ENCODE results near the gene EPB41. TPM values are rescaled to one million over a fixed set of nuclear protein-coding genes. Genes with fewer than 3 reads are reported as not detected.
"Not testable (repeated sequence)": the region's sequence is repeated elsewhere in the genome, so short reads cannot be mapped to it uniquely, and the experiment has no call there.

Gene EPB41
- total RNA-seq, 4 donors from 2014 or later: 16.7 to 30.8 (median 21.7) TPM

- TF ChIP-seq POLR2AphosphoS5 (IDR thresholded peaks at IDR 0.05) (no peak), EP300 (IDR thresholded peaks at IDR 0.05) (no peak), POLR2A (IDR thresholded peaks at IDR 0.05) (no peak)
- TF ChIP-seq, protein P1, sequence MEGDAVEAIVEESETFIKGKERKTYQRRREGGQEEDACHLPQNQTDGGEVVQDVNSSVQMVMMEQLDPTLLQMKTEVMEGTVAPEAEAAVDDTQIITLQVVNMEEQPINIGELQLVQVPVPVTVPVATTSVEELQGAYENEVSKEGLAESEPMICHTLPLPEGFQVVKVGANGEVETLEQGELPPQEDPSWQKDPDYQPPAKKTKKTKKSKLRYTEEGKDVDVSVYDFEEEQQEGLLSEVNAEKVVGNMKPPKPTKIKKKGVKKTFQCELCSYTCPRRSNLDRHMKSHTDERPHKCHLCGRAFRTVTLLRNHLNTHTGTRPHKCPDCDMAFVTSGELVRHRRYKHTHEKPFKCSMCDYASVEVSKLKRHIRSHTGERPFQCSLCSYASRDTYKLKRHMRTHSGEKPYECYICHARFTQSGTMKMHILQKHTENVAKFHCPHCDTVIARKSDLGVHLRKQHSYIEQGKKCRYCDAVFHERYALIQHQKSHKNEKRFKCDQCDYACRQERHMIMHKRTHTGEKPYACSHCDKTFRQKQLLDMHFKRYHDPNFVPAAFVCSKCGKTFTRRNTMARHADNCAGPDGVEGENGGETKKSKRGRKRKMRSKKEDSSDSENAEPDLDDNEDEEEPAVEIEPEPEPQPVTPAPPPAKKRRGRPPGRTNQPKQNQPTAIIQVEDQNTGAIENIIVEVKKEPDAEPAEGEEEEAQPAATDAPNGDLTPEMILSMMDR (IDR thresholded peaks at IDR 0.05): no peak
- Histone ChIP-seq H3K27me3 (no peaks in the 10 kb centered on the region), H3K36me3 (peaks cover 0 to 4% of the 10 kb centered on the region in 2 donors), H3K27ac (no peak overlapping the region), H3K9me3 (no peaks in the 10 kb centered on the region), H3K4me1 (peaks cover 0 to 22% (median 4%) of the 10 kb centered on the region in 3 donors), H3K4me3 (no peak overlapping the region)
- 100% methylated on average over 3 of the region's 4 CpGs; no CpG with 5 or more reads in 1 of the 2 donors for WGBS, 2 donors (ENCODE audit: low coverage in 1 of 2)
- ATAC-seq: no peak
Observed at GRCh38 chr1:29056256-29056655, 141.9 kb downstream of the EPB41 start.

DNA sequence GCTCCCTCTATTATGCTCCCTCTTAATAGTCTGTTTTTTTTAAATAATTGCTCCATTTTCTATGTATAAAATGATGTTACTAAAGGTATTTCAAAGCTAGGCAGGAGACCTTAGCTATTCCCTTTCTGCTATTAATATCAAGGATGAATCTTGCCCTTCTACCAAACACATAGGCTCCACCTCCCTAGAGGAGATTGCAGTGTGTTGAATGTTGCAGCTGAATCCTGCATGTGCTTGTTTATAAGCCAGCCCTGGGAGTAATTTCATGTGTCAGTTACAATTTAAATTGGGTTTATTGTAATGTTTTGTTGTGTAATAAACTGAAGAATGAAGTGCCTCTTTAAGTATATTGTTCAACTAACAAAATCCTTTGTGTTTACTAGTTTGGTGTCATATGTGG is 143.3 kb downstream of the EPB41 start:
- TF ChIP-seq POLR2A (IDR thresholded peaks at IDR 0.05) (no peak), EP300 (IDR thresholded peaks at IDR 0.05) (no peak), POLR2AphosphoS5 (IDR thresholded peaks at IDR 0.05) (no peak)
- TF ChIP-seq, protein P1 (IDR thresholded peaks at IDR 0.05): no peak
- peaks cover 0 to 9% (median 2%) of the 10 kb centered on the region in 3 donors for H3K4me1 ChIP-seq
- no peaks in the 10 kb centered on the region for H3K9me3 ChIP-seq
- no peak for ATAC-seq
- peaks cover 0 to 4% of the 10 kb centered on the region in 2 donors for H3K36me3 ChIP-seq
- H3K27me3 ChIP-seq: no peaks in the 10 kb centered on the region
- H3K27ac ChIP-seq: no peak overlapping the region
- H3K4me3 ChIP-seq: no peak overlapping the region

DNA sequence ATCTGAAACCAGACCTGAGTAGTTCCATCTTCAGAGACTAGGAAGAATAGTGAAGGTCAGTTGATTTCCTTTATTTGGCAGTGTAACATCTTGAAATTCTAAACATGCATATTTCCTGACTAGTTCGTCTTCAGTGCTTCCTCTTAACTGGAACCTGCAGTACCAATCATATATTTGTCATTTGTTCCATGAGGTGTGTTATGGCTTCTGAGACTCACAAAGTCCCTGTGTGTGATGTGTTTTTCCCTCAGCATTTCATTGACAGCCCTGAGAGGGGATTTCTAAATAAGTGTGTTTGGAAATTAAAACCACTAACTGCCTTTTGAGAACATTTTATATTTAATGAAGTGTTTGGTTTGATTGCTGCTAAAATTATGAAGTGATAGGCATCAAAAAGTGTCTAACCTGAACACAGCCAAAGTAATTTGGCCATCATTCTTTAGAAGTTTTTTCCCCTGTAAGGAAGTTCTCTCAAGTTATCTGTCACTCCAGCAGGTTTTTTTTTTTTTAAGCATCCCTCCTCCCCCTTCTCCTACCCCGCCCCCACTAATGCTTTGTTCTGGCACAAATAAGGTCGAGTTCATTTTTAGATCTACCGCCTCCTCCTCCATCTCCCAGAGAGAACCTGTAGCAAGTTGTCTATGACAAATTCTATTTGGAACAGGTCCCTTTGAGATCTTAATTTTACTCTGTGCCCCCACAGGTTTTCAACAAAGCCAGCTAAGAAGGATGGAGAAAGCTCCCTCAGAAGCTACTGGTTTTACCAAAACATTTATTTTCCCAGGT is 148.0 kb downstream of the EPB41 start:
- whole genome bisulfite sequencing, 2 donors (ENCODE audit: low coverage in 1 of 2): 28 to 41% methylated on average over 3 to 4 of the region's 4 CpGs
- Histone ChIP-seq H3K36me3 (peaks cover 0 to 19% of the 10 kb centered on the region in 2 donors), H3K4me3 (no peak overlapping the region)

DNA sequence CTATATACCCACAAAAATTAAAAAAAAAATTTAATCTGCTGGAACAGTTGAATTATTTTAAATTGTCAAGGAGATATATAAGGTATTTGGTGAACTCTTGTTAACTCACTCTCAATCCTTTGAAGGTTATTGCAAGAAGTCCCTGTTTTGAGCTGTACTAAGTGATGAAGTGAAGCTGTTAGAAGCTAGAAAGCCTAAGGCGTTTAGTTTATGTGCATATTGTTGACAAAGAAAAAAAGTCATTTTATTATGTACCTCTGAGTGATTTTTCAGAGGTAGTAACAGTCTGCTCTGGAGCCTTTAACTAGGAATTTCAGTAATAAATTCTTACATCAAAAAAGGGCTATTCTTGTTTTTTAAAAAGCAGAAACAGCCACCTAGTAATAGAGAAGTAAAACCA is 149.7 kb downstream of the EPB41 start:
- 65 to 89% methylated on average over 1 of the region's 1 CpG for WGBS, 2 donors (ENCODE audit: low coverage in 1 of 2)
- no peaks in the 10 kb centered on the region for H3K9me3 ChIP-seq
- no peak for TF ChIP-seq POLR2AphosphoS5 (IDR thresholded peaks at IDR 0.05)
- no peak for TF ChIP-seq EP300 (IDR thresholded peaks at IDR 0.05)
- TF ChIP-seq POLR2A (IDR thresholded peaks at IDR 0.05): no peak
- TF ChIP-seq, protein P1 (IDR thresholded peaks at IDR 0.05): no peak

More for the DNA sequence above, 148.0 kb downstream of the EPB41 start:
- no peak overlapping the region for H3K27ac ChIP-seq
- H3K9me3 ChIP-seq: no peaks in the 10 kb centered on the region
- H3K27me3 ChIP-seq: no peaks in the 10 kb centered on the region
- ATAC-seq: no peak
- no peaks in the 10 kb centered on the region for H3K4me1 ChIP-seq
- TF ChIP-seq EP300 (IDR thresholded peaks at IDR 0.05) (no peak), POLR2AphosphoS5 (IDR thresholded peaks at IDR 0.05) (no peak), POLR2A (IDR thresholded peaks at IDR 0.05) (no peak)
- TF ChIP-seq, protein P1 (IDR thresholded peaks at IDR 0.05): no peak

DNA sequence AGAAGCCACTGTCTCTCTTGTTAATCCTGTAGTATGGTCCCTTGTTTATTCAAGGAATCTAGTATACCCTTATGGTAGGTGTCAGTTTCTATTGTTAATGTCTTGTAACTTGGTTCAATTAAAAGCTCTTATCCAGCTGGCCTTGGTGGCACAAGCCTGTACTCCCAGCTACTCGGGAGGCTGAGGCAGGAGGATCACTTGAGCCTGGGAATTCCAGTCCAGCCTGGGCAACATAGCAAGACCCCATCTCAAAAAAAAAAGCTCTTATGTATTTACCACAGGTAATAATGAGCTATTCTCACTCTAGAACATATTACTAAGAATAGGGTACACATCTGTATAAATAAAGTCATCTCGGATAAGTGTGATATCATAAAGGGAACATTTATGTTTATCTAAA is 162.8 kb downstream of the EPB41 start:
- WGBS, 2 donors (ENCODE audit: low coverage in 1 of 2): 79 to 83% methylated on average over 2 of the region's 2 CpGs
- ATAC-seq: no peak
- no peaks in the 10 kb centered on the region for H3K4me1 ChIP-seq
- no peak overlapping the region for H3K27ac ChIP-seq
- peaks cover 0 to 11% of the 10 kb centered on the region in 2 donors for H3K36me3 ChIP-seq
- H3K9me3 ChIP-seq: no peaks in the 10 kb centered on the region
- TF ChIP-seq, protein P1 (IDR thresholded peaks at IDR 0.05): no peak
- no peak for TF ChIP-seq EP300 (IDR thresholded peaks at IDR 0.05)
- no peak for TF ChIP-seq POLR2A (IDR thresholded peaks at IDR 0.05)
- no peak for TF ChIP-seq POLR2AphosphoS5 (IDR thresholded peaks at IDR 0.05)
- no peaks in the 10 kb centered on the region for H3K27me3 ChIP-seq
- H3K4me3 ChIP-seq: no peak overlapping the region

More for the DNA sequence above, 149.7 kb downstream of the EPB41 start:
- no peak for ATAC-seq
- H3K4me3 ChIP-seq: no peak overlapping the region
- no peak overlapping the region for H3K27ac ChIP-seq
- no peaks in the 10 kb centered on the region for H3K27me3 ChIP-seq
- no peaks in the 10 kb centered on the region for H3K4me1 ChIP-seq
- H3K36me3 ChIP-seq: peaks cover 0 to 19% of the 10 kb centered on the region in 2 donors

GRCh38 chr1:29079916-29080629 is 165.7 kb downstream of the EPB41 start:
- WGBS, 2 donors (ENCODE audit: low coverage in 1 of 2): 92% methylated on average over 5 to 16 of the region's 16 CpGs
- not testable (repeated sequence) for H3K27me3 ChIP-seq, H3K27ac ChIP-seq, H3K9me3 ChIP-seq, H3K4me1 ChIP-seq, H3K36me3 ChIP-seq, H3K4me3 ChIP-seq, ATAC-seq
